NB4 (cell line): ENCODE results near the gene MRPL44.

Source experiments
- DNase-seq: peaks from one replicate; pipeline ENCODE4 v3.0.0; 2010; ENCODE audit warnings: low read depth
- H3K4me3 ChIP-seq: one replicate; pipeline ENCODE4 v1.5.1; 2011; ENCODE audit warnings: mild to moderate bottlenecking, low read depth, low read length, moderate library complexity
- CTCF ChIP-seq: IDR thresholded peaks from one replicate; pipeline ENCODE4 v1.5.1; 2012; ENCODE audit warnings: low read depth, low read length
- MAX ChIP-seq: IDR thresholded peaks from 2 replicates; pipeline ENCODE4 v1.6.1; 2011; ENCODE audit warnings: low read depth, low read length
- MYC ChIP-seq: IDR thresholded peaks from 2 replicates; pipeline ENCODE4 v1.6.1; 2011; ENCODE audit warnings: low read depth, low read length
- POLR2A ChIP-seq: IDR thresholded peaks from 2 replicates; pipeline ENCODE4 v1.6.1; 2011; ENCODE audit warnings: mild to moderate bottlenecking; ENCODE audit not compliant: insufficient read length; ENCODE audit errors: extremely low read depth

MRPL44 gene

GRCh38 chr2:223943561-223944008 is 13.7 kb upstream of the MRPL44 start:
- no peak for DNase-seq
- TF ChIP-seq MAX (no peak), POLR2A (no peak), CTCF (no peak), MYC (no peak)

GRCh38 chr2:223944166-223944702 is 13.0 kb upstream of the MRPL44 start:
- TF ChIP-seq MYC (no peak), MAX (no peak), CTCF (no peak), POLR2A (no peak)
- peak; percentile 48 for DNase-seq
- H3K4me3 ChIP-seq = peak overlapping the region; percentile 67

More at GRCh38 chr2:223943561-223944008, 13.7 kb upstream of the MRPL44 start:
- peak overlapping the region; percentile 67 for H3K4me3 ChIP-seq

GRCh38 chr2:223944703-223945531 is 12.3 kb upstream of the MRPL44 start, which contains the start of gene WDFY1:
Gene WDFY1, minus strand, starts transcription at chr2:223945335. Its CDS starts 51 bp downstream, at chr2:223945284.
- TF ChIP-seq MYC (peak; percentile 46; the same call in 1 of the 2 replicates), POLR2A (peak; percentile 63), CTCF (no peak), MAX (peak; percentile 49; the same call in 1 of the 2 replicates)
- H3K4me3 ChIP-seq = peak within 1 kb of the TSS; percentile 67
- DNase-seq = peak; percentile 92

- TF ChIP-seq POLR2A (no peak), MAX (no peak), CTCF (no peak), MYC (no peak)
- DNase-seq = no peak
- H3K4me3 ChIP-seq = peak overlapping the region; percentile 43
Measured at GRCh38 chr2:223945755-223946154, 11.5 kb upstream of the MRPL44 start.

- no peak for TF ChIP-seq POLR2A
- TF ChIP-seq CTCF = no peak
- no peak for TF ChIP-seq MAX
- no peak for TF ChIP-seq MYC
- no peak for DNase-seq
- no peak overlapping the region for H3K4me3 ChIP-seq
Measured at GRCh38 chr2:223947711-223948205, 9.5 kb upstream of the MRPL44 start.
